ENCODE data around the gene ZNF718. TPM values are rescaled to one million over a fixed set of nuclear protein-coding genes. Genes with fewer than 3 reads are reported as not detected.
"Not testable (repeated sequence)": the region's sequence is repeated elsewhere in the genome, so short reads cannot be mapped to it uniquely, and the experiment has no call there.

ZNF718 gene
- polyA plus RNA-seq, 1 donor from 2014 or later = 11.4 TPM

- H3K79me2 ChIP-seq (replicated peaks; ENCODE audit: insufficient read depth, low read length) = no peaks in the 10 kb centered on the region
- H3K9me3 ChIP-seq (ENCODE audit: low read length) = peaks cover 3% of the 10 kb centered on the region
- peaks cover 7% of the 10 kb centered on the region for H3K36me3 ChIP-seq (ENCODE audit: insufficient read depth, low read length)
- H3K9ac ChIP-seq (ENCODE audit: low read length) = no peak overlapping the region
- H3K4me3 ChIP-seq (ENCODE audit: low read length) = no peak overlapping the region
- H3K4me2 ChIP-seq (ENCODE audit: low read length) = no peak overlapping the region
- no peak for TF ChIP-seq EP300 (conservative IDR thresholded peaks at IDR 0.05; ENCODE audit: poor library complexity, severe bottlenecking)
- H3K9me2 ChIP-seq (ENCODE audit: insufficient read depth, low read length) = no peaks in the 10 kb centered on the region
- H2AFZ ChIP-seq (ENCODE audit: low read depth, low read length) = no peak overlapping the region
- no peaks in the 10 kb centered on the region for H4K20me1 ChIP-seq (ENCODE audit: insufficient read depth)
- no peaks in the 10 kb centered on the region for H3F3A ChIP-seq (ENCODE audit: insufficient read depth, low read length, poor library complexity, severe bottlenecking)
- no peaks in the 10 kb centered on the region for H3K27me3 ChIP-seq (ENCODE audit: insufficient read depth, low read depth, low read length)
- H3K27ac ChIP-seq (ENCODE audit: low read length) = no peak overlapping the region
Measured at GRCh38 chr4:205097-205756, 80.9 kb downstream of the ZNF718 start.

DNA sequence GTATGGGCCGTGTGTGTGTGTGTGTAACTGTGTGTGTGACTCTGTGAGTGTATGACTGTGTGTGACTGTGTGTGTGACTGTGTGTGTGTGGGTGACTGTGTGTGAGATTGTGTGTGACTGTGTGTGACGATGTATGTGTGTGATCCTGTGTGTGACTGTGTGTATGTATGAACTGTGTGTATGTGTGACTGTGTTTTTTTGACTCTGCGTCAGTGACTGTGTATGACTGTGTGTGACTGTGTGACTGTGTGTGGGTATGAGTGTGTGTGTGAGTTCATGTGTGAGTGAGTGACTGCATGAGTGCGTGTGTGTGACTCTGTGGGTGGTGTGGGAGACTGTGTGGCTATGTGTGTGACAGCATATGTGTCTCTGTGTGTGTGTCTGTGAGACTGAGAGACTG lies 81.8 kb downstream of the ZNF718 start:
- TF ChIP-seq EP300 (conservative IDR thresholded peaks at IDR 0.05; ENCODE audit: poor library complexity, severe bottlenecking) = no peak
- no peak for TF ChIP-seq TAF1 (IDR thresholded peaks at IDR 0.05; ENCODE audit: low read depth)
- TF ChIP-seq, protein P1, sequence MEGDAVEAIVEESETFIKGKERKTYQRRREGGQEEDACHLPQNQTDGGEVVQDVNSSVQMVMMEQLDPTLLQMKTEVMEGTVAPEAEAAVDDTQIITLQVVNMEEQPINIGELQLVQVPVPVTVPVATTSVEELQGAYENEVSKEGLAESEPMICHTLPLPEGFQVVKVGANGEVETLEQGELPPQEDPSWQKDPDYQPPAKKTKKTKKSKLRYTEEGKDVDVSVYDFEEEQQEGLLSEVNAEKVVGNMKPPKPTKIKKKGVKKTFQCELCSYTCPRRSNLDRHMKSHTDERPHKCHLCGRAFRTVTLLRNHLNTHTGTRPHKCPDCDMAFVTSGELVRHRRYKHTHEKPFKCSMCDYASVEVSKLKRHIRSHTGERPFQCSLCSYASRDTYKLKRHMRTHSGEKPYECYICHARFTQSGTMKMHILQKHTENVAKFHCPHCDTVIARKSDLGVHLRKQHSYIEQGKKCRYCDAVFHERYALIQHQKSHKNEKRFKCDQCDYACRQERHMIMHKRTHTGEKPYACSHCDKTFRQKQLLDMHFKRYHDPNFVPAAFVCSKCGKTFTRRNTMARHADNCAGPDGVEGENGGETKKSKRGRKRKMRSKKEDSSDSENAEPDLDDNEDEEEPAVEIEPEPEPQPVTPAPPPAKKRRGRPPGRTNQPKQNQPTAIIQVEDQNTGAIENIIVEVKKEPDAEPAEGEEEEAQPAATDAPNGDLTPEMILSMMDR (IDR thresholded peaks at IDR 0.05; ENCODE audit: poor library complexity, severe bottlenecking) = no peak
- no peak for TF ChIP-seq EZH2 (IDR thresholded peaks at IDR 0.05; ENCODE audit: borderline replicate concordance, insufficient read depth, low read length, poor library complexity, severe bottlenecking)
- TF ChIP-seq REST (IDR thresholded peaks at IDR 0.05; ENCODE audit: borderline replicate concordance) = no peak
- no peak for TF ChIP-seq SMC3 (conservative IDR thresholded peaks at IDR 0.05; ENCODE audit: poor library complexity)
- TF ChIP-seq RAD21 (conservative IDR thresholded peaks at IDR 0.05) = no peak
- TF ChIP-seq MXI1 (conservative IDR thresholded peaks at IDR 0.05; ENCODE audit: poor library complexity, severe bottlenecking) = no peak
- TF ChIP-seq POLR2AphosphoS5 (IDR thresholded peaks at IDR 0.05) = no peak
- H3K4me2 ChIP-seq (ENCODE audit: low read length) = no peak overlapping the region
- H3K4me3 ChIP-seq (ENCODE audit: low read length) = no peak overlapping the region
- no peak overlapping the region for H3K9ac ChIP-seq (ENCODE audit: low read length)
- peaks cover 7% of the 10 kb centered on the region for H3K36me3 ChIP-seq (ENCODE audit: insufficient read depth, low read length)
- H2AFZ ChIP-seq (ENCODE audit: low read depth, low read length) = no peak overlapping the region
- no peaks in the 10 kb centered on the region for H3K9me2 ChIP-seq (ENCODE audit: insufficient read depth, low read length)
- no peaks in the 10 kb centered on the region for H3K79me2 ChIP-seq (replicated peaks; ENCODE audit: insufficient read depth, low read length)
- no peaks in the 10 kb centered on the region for H4K20me1 ChIP-seq (ENCODE audit: insufficient read depth)
- no peak overlapping the region for H3K27ac ChIP-seq (ENCODE audit: low read length)
- H3K27me3 ChIP-seq (ENCODE audit: insufficient read depth, low read depth, low read length) = no peaks in the 10 kb centered on the region
- peaks cover 3% of the 10 kb centered on the region for H3K9me3 ChIP-seq (ENCODE audit: low read length)
- H3F3A ChIP-seq (ENCODE audit: insufficient read depth, low read length, poor library complexity, severe bottlenecking) = no peaks in the 10 kb centered on the region

GRCh38 chr4:208416-209096 lies 84.3 kb downstream of the ZNF718 start:
- H3K4me3 ChIP-seq (ENCODE audit: low read length); H3K36me3 ChIP-seq (ENCODE audit: insufficient read depth, low read length); H3K4me2 ChIP-seq (ENCODE audit: low read length); H3K9me3 ChIP-seq (ENCODE audit: low read length); H3F3A ChIP-seq (ENCODE audit: insufficient read depth, low read length, poor library complexity, severe bottlenecking); H3K9ac ChIP-seq (ENCODE audit: low read length); H3K9me2 ChIP-seq (ENCODE audit: insufficient read depth, low read length); H3K27ac ChIP-seq (ENCODE audit: low read length); H2AFZ ChIP-seq (ENCODE audit: low read depth, low read length); H3K79me2 ChIP-seq (replicated peaks; ENCODE audit: insufficient read depth, low read length); H4K20me1 ChIP-seq (ENCODE audit: insufficient read depth); H3K27me3 ChIP-seq (ENCODE audit: insufficient read depth, low read depth, low read length): not testable (repeated sequence)
